NCI-H2171 treated with DMSO at 0.1 percent for 48 hours (cell line): ENCODE measurements around the gene FAM53B.

ENCODE experiments used
- DNase-seq: peaks from one replicate; lab custom pipeline; 2025; lab: John Stamatoyannopoulos, UW

Gene FAM53B

DNA sequence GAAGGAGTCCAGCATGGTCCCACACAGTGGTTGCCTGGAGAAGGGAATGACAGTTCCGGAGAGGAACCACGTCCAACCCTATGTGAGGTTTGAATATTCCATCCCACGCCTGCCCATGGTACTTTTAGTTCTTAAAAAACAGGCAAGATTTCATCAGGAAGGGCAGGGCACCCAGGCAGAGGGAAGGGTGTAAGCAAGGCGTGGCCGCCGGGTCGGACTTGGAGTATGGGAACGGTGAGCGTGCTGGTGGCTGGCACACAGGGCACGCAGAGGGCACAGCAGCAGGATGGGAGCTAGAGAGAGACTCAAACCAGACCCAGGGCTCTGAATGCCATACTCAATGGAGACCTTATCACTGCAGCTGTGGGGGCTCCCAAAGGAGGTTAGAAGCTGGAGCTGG is 34.3 kb downstream of the FAM53B start:
- DNase-seq = no peak

DNA sequence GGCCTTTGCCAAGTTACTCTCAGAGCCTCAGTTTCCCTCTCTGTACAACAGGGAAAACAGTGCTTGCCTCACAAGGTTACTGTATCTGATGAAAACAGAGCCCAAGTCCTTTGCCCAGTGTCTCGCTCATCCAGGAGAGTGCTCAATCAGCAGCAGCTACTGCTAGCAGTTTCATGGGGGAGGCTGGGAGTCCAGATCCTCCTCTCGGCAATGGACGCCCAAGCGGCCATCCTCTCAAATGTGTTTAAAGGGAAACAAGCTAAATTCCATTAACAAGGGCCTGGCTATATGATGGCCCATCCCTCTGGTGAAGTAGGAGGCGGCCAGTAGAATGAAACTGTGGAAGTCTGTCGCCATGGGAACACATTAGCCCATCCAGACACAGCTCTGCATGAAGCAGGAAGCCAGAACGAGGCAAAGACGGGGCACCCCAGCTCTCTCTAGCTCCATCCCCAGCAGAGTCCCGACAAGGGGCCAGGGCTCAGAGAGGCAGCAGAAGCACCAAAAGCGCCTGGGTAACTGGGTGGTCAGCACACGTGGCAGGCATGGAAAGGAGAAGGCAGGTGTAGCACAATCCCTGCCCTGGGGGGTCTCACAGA is 35.2 kb downstream of the FAM53B start:
- no peak for DNase-seq

DNA sequence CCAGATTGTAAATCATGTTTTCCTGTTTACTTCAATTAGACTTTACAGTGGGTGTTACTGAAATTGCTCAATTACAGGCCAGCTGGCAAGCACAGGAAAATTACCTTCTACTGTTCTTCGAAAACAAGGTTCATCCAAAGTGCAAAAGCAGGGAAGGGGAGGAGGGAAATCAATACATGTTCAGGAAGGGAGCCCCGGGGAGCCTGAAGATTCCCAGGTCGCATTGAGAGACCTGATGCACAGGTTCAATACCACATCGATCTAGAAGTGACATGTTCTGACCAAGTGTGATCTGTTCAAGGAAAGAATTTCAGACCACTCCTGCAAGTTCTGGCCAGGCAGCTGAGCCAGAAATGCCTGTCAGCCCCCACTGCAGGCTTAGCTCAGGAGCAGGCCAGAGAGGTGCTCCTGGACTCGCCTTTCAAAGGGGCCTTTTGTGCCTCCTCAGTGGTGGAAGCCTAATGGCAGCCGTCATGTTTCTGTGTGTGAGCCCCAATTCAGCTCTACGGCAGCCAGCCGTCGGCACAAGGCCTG is 35.9 kb downstream of the FAM53B start:
- peak; percentile 63 for DNase-seq

DNA sequence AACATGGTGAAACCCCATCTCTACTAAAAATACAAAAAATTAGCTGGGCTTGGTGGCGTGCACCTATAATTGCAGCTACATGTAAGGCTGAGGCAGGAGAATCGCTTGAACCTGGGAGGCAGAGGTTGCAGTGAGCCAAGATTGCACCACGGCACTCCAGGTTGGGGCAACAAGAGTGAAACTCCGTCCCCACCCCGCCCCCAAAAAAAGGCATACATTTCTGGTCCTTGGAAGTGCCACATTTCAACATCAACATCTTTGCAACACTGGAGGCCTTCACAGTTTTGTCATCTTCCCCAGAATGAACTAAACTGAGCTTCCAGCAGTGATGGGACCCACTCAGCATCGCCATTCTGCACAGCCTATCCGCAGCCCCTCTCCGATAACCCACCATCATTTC is 36.6 kb downstream of the FAM53B start:
- DNase-seq = no peak

DNA sequence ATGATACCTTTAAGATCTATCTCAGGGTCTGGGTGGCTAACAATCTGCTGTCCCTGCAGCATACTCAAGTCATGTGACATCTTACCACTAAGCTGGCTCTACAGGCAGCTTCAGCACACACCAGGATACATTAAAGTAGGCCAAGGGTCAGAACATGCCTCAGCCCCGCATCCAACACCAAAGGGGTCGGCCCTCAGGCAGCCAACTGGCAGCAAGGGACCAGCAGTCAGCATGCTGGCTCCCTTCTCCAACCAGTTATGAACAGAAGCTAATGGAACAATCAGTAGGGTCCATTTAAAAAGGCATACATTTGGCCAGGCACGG is 37.1 kb downstream of the FAM53B start:
- no peak for DNase-seq

DNA sequence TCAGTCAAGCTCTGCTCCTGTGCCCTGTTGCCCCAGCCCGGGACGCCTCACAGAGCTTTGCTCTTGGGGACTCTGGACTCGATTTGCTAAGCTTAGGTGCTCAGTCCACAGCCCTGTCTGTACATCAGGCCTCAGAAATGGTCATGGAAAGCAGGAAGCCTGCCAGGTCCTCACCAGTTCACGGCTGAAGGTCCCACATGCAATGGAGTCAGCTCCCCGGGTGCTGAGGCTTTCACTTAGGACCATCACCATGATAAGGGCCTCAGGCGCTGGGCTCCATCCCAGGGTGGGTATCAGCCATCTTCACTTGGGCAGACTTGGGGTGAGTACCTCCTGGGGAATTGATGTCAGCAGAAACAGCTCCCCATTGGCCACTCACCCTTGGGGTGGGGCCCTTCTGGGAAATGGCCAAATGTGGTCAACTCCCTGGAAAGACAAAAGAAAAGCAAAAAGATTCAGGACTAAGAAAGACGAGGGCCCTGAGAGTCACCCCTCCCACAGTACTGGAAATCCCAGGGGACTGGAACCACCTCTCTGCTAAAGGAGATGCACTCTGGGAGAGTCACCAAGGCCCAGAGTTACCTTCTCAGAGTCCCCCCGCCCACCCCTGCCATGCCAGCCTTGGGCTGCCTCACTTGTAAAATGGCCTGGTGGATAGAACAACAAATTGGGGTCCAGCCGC is 37.6 kb downstream of the FAM53B start:
- DNase-seq = no peak

DNA sequence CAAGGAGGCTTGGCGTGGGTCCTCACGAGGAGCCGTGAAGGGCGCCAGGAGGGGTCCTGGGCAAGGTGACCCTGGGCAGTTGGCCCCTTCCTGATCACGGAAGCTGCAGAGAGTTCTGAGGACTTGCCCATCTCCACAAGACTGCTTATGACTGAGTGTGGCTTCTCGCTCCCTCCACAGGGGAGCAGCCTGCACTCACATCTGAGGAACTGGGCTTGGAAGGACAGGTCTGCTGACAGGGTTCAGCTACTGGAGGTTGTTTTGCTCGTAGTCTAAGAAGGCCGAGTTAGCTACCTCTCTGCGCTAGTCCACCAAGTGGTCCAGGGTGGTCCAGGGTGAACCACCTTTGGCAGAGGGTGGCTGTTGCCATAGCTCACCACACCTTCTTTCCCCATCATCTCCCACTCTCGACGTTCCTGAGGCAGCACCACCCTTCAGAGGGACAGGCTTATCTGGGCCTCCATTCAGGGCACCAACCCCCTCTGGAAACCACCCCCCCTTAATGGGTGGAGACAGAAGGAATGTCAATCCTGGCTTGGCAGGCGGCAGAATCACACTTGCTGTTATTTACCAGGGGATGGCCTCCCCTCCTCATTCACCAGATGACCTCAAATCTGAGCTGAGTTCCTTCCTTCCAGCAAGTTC is 38.2 kb downstream of the FAM53B start:
- no peak for DNase-seq

DNA sequence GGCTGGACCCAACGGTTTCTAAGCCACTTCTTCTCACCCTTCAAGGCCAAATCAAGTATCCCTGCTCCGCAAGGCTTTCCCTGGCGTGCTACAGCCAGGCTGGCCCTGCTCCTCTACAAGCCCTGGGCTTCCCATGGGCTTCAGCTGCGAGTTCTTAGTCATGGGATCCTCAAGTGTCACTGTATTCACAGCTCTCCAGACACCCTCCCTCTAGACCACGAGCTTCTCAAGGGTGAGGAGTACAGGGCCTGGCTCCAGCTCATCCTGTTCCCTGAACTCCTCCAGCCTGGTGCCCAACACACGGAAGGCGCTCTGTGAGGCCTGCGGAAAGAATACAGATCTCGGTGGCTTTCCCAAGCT is 38.8 kb downstream of the FAM53B start:
- DNase-seq = no peak

DNA sequence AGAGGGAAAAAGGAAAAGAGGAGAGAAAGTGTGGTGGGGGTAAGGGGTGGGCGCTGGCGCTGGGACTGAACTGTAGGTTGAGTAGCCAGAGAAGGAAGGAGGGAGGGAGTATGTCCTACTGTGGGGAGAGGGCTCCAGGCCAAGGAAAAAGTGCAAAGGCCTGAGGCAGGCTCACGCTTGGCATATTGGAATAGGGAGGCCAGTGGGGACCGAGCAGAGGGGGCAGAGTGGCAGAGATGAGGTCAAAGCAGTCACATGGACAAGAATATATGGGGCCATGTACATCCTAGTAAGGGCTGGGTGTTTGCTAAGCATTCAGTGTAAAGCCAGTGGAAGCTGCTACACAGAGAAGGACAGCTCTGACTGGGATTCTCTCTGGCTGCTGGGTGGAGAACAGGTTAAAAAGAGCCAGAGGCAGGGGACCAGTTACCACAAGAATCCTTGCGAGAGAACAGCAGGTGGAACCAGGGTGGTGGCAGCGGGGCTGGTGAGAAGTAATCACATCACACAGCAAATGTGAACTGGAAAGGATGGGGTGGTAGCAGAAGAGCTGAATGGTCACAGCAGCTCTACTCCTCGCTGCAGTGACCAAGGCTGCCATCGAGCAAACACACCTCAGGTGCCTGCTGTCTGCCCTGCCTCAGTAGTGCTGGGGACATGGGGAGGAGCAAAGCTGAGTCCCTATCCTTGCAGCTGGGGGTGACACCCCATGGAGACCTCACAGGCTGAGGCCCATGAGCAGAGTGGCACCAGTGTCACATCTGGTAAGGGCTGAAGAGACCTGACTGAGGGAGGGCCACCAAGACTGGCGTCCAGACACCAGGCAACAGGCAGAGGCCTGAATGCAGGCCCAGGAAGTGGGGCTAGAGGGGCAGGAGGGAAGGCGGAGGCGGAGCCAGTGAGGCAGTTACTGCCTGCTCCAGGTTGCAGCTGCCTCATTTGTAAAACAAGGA is 39.5 kb downstream of the FAM53B start:
- no peak for DNase-seq

DNA sequence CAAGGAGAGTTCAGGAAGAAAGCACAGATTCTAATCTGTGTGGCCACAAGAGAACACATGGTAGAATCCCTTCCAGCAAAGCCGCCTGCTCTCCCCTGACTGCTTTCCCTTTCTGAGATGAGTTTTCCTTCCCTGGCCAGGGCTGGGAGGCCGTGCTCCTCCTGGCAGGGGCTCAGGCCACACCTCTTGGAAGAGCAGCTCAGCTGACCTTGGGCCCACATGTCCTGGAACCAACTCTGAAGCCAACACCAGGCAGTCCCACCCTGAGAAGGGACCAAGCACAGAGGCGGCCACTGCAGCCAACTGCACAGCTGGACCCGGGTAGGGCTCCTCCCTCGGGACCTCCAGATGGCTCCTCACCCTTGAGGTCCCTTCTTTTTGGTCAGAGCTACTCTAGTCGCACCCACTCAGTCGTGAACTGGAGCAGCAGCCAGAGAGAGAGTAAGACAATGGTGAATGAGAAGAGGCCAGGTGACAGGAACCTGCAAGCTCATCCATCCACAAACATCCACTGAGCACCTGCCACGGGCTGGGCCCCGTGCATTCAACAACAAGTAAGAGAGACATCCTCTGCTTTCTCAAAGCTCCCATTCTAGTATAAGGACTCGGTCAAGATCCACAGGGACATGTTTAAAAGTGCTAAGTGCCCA is 40.3 kb downstream of the FAM53B start:
- DNase-seq = no peak

DNA sequence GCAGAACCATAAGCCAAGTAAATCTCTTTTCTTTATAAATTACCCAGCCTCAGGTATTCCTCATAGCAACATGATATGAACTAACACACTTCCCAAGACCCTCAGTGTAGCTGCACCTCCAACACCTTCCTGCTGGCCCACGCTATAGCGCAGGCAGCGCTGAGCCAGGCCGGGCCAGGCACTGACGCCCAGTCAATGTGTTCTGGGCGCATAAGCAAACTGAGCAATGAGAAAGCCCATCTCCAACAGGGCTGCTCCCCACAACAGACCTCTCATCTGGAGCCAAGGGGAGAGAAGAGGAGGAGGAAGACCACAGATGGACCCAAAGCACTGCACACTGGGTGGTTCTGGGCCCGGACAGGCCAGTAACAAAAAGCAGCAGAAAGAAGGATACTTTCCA is 40.8 kb downstream of the FAM53B start:
- no peak for DNase-seq

DNA sequence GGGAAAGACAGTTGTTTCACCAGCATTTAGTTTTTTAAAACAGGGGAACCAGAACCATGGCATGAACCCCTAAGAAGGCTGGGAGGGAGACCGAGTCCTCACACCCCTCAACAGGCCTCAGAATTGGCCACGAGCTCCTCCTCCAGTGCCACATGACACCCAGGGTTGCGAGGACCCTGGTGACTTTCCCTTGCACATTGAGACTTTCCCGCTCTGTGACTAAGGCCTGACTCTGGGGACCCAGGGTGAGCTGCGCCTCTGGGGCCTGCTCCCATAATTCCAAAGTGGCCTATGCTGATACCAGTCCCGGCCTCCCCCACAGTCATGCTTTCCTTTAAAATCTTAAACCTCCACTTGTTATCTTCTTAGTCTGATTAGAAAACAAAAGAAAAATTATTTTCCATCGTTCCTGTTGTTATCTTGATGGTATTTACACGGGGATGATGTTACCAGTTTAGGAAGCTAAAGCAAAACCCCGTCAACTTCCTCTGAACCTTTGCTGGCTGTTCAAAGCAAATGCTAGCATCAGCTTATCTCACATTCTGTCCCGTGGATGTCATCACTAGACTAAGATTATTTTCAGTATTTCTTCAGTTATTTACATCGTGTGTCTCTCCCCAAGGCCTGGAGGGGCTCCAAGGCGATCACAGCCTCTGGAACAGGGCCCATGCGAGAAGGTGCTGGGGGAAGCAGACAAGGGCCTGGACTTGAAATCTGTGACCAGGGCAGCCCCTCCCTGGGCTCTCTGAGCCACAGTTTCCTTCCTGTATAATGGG is 42.1 kb downstream of the FAM53B start:
- DNase-seq = no peak

DNA sequence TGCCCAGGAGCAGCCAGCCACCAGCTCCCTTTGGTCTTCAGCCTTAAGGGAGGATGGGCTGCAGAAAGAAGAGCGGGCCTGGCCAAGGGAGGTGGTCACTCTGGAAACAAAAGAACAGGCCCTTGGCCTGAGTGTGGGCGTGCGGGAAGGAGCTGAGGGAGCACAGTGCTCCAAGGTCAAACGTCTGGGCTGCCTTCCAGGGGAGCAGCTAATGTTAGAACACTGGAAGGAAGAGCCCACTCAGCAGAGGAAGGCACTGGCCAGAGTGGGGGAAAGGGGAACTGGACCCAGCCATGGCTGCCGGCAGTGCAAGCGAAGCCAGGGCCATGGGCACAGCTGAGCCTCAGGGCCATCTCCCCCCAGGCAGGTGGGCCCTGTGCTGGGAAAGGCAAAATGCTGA is 42.7 kb downstream of the FAM53B start:
- DNase-seq = no peak

DNA sequence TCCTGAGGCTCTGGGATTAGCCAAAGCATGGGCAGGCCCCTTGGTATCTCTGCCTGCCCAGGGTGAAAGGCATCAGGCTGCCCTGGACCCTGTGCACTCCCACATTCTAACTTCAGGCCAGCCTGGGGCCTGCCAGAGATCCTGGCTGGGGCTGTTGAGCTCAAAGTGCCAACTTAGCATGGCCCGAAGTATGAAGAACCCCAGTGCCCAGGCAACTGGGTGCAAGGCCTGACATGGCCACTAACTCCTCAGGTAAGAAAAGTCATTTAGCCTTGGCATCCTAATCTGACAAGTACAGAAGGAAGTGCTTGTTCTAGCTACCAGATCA is 43.2 kb downstream of the FAM53B start:
- DNase-seq = no peak

DNA sequence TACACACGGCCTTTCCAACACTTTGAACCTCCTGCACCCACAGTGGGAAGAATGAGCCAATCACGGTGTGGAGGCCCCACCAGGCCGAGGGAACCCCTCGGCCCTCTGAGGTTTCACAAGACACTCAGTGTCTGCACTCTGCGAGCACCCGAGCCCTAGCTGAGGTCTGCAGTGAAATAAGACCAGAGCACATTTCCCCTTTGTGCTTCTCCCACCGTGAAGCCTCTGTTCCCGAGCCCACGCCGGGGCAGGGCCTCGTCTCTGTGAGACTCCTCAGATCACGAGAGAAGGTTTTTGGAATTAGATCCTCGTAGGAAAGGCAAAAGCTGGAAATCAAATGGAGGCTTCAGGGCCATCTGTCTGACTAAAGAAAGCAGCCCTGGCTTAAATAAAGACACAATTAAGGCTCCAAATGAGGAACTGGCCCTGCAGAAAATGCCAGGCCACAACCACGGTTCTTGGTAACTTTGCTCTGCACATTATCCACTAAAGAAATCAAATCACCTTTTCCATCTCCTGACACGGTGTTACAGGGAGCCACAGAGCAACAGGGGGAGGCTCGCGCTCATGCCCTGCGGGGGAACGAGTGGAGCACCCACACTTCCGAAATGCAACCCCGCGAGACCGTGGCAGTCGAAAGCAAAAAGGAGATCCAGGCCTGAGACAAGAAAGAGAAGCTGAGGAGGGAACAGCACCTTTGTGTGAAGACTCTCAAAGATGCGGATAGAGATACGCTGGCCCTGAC is 43.7 kb downstream of the FAM53B start:
- no peak for DNase-seq

DNA sequence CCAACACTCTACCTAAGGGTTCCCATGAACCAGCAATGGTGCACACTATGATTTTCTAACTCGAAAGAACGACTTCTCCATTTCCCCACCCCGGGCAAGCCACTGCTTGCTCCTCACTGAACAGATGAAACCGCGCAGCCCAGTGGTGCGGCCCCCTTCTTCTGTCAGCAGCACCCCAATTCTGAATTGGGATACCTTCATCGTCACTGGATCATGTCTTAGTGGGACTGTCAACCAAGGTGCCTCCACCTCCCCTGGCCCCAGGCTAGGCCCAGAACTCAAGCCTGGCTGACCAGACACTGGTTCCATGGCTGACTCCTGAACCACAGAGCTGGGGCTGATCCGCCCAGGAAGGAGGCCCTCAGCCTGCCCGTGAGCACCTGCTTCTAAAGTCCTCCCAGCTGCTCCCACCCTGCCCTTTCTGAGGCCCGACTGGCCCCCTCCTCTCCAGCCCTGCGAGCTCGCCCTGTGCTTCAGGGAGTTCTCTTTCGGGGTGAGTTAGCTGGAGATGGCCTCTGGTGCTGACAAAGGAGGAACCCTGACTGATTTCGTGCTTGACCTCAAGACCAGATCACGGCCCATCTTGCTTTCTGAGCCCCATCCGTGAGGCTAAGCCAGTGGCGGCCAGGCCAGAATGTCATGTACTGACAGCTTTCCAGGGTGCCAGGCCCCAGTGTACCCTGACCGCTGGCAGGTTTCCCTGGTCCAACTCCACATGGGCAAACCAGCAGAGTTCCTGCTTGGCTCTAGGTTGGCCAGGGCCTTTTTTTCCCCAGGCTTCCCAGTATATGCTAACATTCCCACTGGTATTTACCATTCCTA is 44.5 kb downstream of the FAM53B start:
- DNase-seq = no peak

DNA sequence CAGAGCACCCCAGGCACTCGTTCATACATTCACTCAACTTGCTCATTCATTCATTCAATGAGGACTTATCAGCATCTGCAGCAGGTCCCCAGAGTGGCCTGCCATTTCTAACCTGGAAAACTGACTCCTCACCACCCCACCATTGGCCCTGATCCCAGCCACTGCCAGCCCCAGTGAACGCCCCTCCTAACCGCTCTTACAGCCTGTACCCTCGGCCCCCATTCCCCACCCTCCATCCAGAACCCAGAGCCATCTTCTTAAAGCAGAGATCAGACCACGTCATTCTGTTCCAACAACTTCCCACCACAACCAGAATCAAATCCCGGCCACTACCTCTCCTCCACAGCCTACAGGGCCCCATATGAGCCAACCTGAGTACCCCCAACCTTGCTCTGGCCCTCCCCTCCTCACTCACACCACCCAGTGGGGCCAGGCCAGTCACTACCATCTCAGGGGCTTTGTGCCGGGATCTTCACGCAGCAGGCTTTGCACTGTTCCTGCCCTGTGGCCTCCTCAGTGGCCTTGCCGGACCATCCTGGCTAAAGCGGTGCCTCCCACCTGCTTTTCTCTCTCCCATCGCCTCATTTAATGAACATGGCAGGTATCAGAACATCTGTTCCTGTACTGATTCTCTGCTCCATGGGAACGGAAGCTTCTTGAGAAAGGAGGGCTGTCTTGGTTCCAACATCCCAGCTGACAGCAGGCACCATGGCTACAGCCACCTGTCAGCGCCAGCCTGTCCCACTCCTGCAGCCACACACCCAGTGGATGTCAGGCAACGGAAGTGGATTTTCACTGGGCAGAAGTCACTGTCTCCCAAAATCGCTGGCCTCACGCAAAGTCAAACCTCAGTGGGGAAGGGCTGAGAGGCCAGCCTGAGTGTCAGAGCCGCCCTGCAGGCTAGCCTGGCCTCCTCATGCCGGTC is 45.4 kb downstream of the FAM53B start:
- peak; percentile 59 for DNase-seq

DNA sequence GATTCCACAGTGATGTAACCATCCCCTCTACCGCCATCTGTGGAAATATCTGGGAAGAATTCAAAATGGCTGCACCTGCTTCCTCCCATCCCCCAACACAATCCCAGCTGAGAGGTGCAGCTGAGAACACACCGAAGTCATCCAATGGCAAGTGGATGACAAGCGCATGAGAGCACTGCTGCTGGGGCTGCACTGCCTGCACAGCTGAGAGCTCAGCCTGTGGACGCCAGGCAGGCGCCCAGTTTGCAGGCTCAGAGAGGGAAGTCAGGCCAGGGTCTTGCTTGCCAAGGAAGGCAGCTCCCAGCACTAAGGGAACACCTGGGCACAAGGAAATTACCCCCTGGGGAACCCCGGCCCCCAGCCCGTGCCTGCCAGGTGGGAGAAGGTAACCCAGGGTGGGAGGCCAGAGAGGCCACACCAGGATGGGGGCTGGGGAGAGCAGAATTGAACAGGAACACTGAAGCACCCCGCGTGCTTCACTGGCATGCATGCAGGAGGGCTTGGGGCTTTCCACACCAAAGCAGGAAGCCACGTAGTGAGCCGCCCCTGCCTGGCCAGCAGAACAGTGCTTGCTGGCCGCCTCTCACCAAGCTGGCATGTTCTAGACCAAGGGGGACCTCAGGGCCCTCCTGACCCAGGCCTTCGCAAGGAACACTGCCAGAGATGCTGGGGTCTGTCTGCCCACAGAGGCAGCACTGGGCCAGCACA is 46.2 kb downstream of the FAM53B start:
- no peak for DNase-seq
